ENCODE results near the gene ARID4A.

DNA sequence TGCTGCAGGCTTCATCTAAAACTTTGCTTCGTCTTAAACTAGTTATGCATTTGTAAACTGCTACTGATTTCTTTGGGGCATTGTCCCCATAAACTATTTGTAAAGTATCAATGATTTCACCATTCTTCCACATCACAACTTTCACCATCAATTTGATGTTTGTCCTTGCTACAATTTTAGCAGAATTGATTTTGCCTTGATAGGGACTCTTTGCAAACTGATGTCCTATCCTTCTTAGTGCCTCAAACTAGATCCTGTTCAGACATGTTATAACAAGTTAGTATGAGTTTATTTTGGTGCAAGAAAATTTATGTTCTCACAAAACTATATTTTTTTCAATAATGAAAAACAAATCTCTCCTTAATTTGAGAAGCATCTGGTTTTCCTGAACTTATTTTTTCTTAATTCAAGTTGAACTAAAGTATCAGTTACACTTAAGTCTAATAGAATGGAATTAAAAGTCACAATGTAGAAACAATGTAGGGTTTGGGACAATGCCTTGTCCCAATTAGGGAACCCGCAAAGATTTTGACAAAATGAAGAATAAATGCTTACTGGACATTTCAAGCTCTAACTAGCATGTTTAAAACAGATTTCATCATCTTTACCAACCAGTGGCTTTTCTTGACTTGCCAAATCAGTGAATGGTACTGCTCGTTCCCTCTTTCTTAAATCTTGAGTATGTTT, 10.1 kb upstream of the ARID4A start:
- TF ChIP-seq, protein P1, sequence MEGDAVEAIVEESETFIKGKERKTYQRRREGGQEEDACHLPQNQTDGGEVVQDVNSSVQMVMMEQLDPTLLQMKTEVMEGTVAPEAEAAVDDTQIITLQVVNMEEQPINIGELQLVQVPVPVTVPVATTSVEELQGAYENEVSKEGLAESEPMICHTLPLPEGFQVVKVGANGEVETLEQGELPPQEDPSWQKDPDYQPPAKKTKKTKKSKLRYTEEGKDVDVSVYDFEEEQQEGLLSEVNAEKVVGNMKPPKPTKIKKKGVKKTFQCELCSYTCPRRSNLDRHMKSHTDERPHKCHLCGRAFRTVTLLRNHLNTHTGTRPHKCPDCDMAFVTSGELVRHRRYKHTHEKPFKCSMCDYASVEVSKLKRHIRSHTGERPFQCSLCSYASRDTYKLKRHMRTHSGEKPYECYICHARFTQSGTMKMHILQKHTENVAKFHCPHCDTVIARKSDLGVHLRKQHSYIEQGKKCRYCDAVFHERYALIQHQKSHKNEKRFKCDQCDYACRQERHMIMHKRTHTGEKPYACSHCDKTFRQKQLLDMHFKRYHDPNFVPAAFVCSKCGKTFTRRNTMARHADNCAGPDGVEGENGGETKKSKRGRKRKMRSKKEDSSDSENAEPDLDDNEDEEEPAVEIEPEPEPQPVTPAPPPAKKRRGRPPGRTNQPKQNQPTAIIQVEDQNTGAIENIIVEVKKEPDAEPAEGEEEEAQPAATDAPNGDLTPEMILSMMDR (IDR thresholded peaks at IDR 0.05; ENCODE audit: poor library complexity): no peak
- TF ChIP-seq EZH2phosphoT487 (IDR thresholded peaks at IDR 0.05; ENCODE audit: low read depth, severe bottlenecking, unreplicated experiment): no peak

Data from hepatocyte (in vitro differentiated cells).